ENCODE data around the gene HMMR. TPM values are rescaled to one million over a fixed set of nuclear protein-coding genes. Genes with fewer than 3 reads are reported as not detected.
"Not testable (repeated sequence)": the region's sequence is repeated elsewhere in the genome, so short reads cannot be mapped to it uniquely, and the experiment has no call there.

HMMR gene
- total RNA-seq, 1 experiment from 2014 or later, result 54.9 TPM

- Histone ChIP-seq H3K27ac (ENCODE audit: low read depth, low read length) (no peak overlapping the region), H3K36me3 (ENCODE audit: control insufficient read depth in 1 of 2, insufficient read depth in 2 of 2, low read length in 2 of 2) (no peaks in the 10 kb centered on the region), H3K4me2 (ENCODE audit: low read length) (no peak overlapping the region), H3K27me3 (ENCODE audit: insufficient read depth, low read length) (no peaks in the 10 kb centered on the region), H3K9me3 (ENCODE audit: control insufficient read depth in 1 of 2, insufficient read depth in 1 of 2, low read depth in 1 of 2, low read length in 2 of 2) (no peaks in the 10 kb centered on the region), H4K20me1 (ENCODE audit: insufficient read depth) (no peaks in the 10 kb centered on the region), H3K4me1 (ENCODE audit: control insufficient read depth in 1 of 2, insufficient read depth in 2 of 2, low read length in 2 of 2) (no peaks in the 10 kb centered on the region), H2AFZ (ENCODE audit: low read depth, low read length, poor library complexity, severe bottlenecking) (no peak overlapping the region), H3K9ac (ENCODE audit: low read length) (no peak overlapping the region), H3K9me2 (ENCODE audit: insufficient read depth) (no peaks in the 10 kb centered on the region; the same call in 1 of the 2 replicates), H3K4me3 (replicated peaks in 1 of 2; ENCODE audit: low read depth in 1 of 2, low read length in 2 of 2) (no peak overlapping the region), H3K79me2 (ENCODE audit: insufficient read depth, low read length) (no peaks in the 10 kb centered on the region)
- POLR2A ChIA-PET, result no interaction called here
- BruUV-seq (replicated peaks), result no TSS peak
- DNase-seq (ENCODE audit: low read depth, low spot score) (no peak), ATAC-seq (no peak)
- CTCF ChIA-PET, result no interaction called here
- RAD21 ChIA-PET (ENCODE audit: low non-redundant PET in 1 of 2, low total read pairs in 2 of 2, uncharacterized antibody in 2 of 2, unreplicated experiment in 2 of 2), result no interaction called here
- intact Hi-C loops (cut with micrococcal nuclease), result no loop called here
- TF ChIP-seq SRF (IDR thresholded peaks at IDR 0.05; ENCODE audit: low read depth), result no peak
- no peak for TF ChIP-seq TCF7L2 (IDR thresholded peaks at IDR 0.05; ENCODE audit: borderline replicate concordance, extremely low read depth, insufficient read depth, insufficient read length)
- no peak for TF ChIP-seq CTCF (IDR thresholded peaks at IDR 0.05 in 2 of 3, conservative IDR thresholded peaks at IDR 0.05 in 1 of 3; ENCODE audit: borderline replicate concordance in 1 of 3, insufficient read depth in 1 of 3, low read depth in 2 of 3, low read length in 2 of 3)
- TF ChIP-seq EZH2phosphoT487 (IDR thresholded peaks at IDR 0.05; ENCODE audit: borderline replicate concordance), result no peak
- TF ChIP-seq CEBPB (IDR thresholded peaks at IDR 0.05; ENCODE audit: low read depth), result no peak
- TF ChIP-seq JUND (IDR thresholded peaks at IDR 0.05), result no peak
- TF ChIP-seq EZH2 (IDR thresholded peaks at IDR 0.05), result no peak
- TF ChIP-seq REST (IDR thresholded peaks at IDR 0.05; ENCODE audit: low read depth), result no peak
- TF ChIP-seq CBX3 (IDR thresholded peaks at IDR 0.05; ENCODE audit: low read depth), result no peak
- no peak for TF ChIP-seq ZNF274 (IDR thresholded peaks at IDR 0.05; ENCODE audit: low read depth, low read length)
Observed at GRCh38 chr5:163535290-163535689, 74.9 kb downstream of the HMMR start.

- H3K4me1 ChIP-seq (ENCODE audit: control insufficient read depth in 1 of 2, insufficient read depth in 2 of 2, low read length in 2 of 2); RAD21 ChIA-PET (ENCODE audit: low non-redundant PET in 1 of 2, low total read pairs in 2 of 2, uncharacterized antibody in 2 of 2, unreplicated experiment in 2 of 2); H3K9me2 ChIP-seq (ENCODE audit: insufficient read depth); H3K4me2 ChIP-seq (ENCODE audit: low read length); DNase-seq (ENCODE audit: low read depth, low spot score); POLR2A ChIA-PET; CTCF ChIA-PET; ATAC-seq; H3K4me3 ChIP-seq (replicated peaks in 1 of 2; ENCODE audit: low read depth in 1 of 2, low read length in 2 of 2); intact Hi-C loops (cut with micrococcal nuclease); H2AFZ ChIP-seq (ENCODE audit: low read depth, low read length, poor library complexity, severe bottlenecking); H3K27me3 ChIP-seq (ENCODE audit: insufficient read depth, low read length); BruUV-seq (replicated peaks); H3K79me2 ChIP-seq (ENCODE audit: insufficient read depth, low read length); H4K20me1 ChIP-seq (ENCODE audit: insufficient read depth); H3K36me3 ChIP-seq (ENCODE audit: control insufficient read depth in 1 of 2, insufficient read depth in 2 of 2, low read length in 2 of 2); H3K27ac ChIP-seq (ENCODE audit: low read depth, low read length); H3K9ac ChIP-seq (ENCODE audit: low read length); H3K9me3 ChIP-seq (ENCODE audit: control insufficient read depth in 1 of 2, insufficient read depth in 1 of 2, low read depth in 1 of 2, low read length in 2 of 2): not testable (repeated sequence)
Observed at GRCh38 chr5:163536442-163536841, 76.0 kb downstream of the HMMR start.
